ENCODE measurements around the gene HEXD. TPM values are rescaled to one million over a fixed set of nuclear protein-coding genes. Genes with fewer than 3 reads are reported as not detected.
A peak's percentile ranks its signal among the peaks of the same experiment; 100 is the strongest.

HEXD gene
- total and polyA plus RNA-seq, 8 donors = 25.9 to 275 (median 39.5) TPM

- WGBS, 2 donors = 94 to 95% methylated on average over 7 of the region's 7 CpGs
- Histone ChIP-seq H3K9me3 (no peaks in the 10 kb centered on the region), H3K4me3 (no peak overlapping the region), H3K36me3 (peaks cover 0 to 32% (median 3%) of the 10 kb centered on the region in 3 donors), H3K27me3 (no peaks in the 10 kb centered on the region), H3K27ac (no peak overlapping the region), H3K4me1 (no peaks in the 10 kb centered on the region)
- TF ChIP-seq CTCF (IDR thresholded peaks at IDR 0.05) = no peak
- intact Hi-C loops (cut with DNase I) = no loop called here
- no peak for ATAC-seq
- no peak for FAIRE-seq
- DNase-seq = no peak
These were observed 51.9 kb downstream of the HEXD start for GRCh38 chr17:82470065-82470464.

- 82 to 83% methylated on average over 11 of the region's 11 CpGs for WGBS, 2 donors
- intact Hi-C loops (cut with DNase I) = no loop called here
- Histone ChIP-seq H3K4me1 (no peaks in the 10 kb centered on the region), H3K9me3 (no peaks in the 10 kb centered on the region), H3K27me3 (no peaks in the 10 kb centered on the region), H3K36me3 (peaks cover 0 to 33% (median 4%) of the 10 kb centered on the region in 3 donors), H3K27ac (no peak overlapping the region), H3K4me3 (no peak overlapping the region)
- FAIRE-seq (no peak), DNase-seq (no peak), ATAC-seq (no peak)
- no peak for TF ChIP-seq CTCF (IDR thresholded peaks at IDR 0.05)
These were observed 56.3 kb downstream of the HEXD start for GRCh38 chr17:82474223-82475010.

GRCh38 chr17:82475458-82475857 is 57.3 kb downstream of the HEXD start:
- DNase-seq (no peak), FAIRE-seq (no peak)
- no peak for TF ChIP-seq CTCF (IDR thresholded peaks at IDR 0.05)

GRCh38 chr17:82477934-82478333 is 59.8 kb downstream of the HEXD start:
- 92 to 93% methylated on average over 8 of the region's 8 CpGs for WGBS, 2 donors
- H3K4me1 ChIP-seq = no peaks in the 10 kb centered on the region
- intact Hi-C loops (cut with DNase I) = no loop called here
- H3K36me3 ChIP-seq = peaks cover 7 to 52% (median 8%) of the 10 kb centered on the region in 3 donors
- ATAC-seq = no peak
- no peak for DNase-seq
- TF ChIP-seq CTCF (IDR thresholded peaks at IDR 0.05) = no peak
- no peak overlapping the region for H3K27ac ChIP-seq
- FAIRE-seq = no peak
- no peaks in the 10 kb centered on the region for H3K9me3 ChIP-seq
- H3K27me3 ChIP-seq = no peaks in the 10 kb centered on the region
- no peak overlapping the region for H3K4me3 ChIP-seq

More at GRCh38 chr17:82475458-82475857, 57.3 kb downstream of the HEXD start:
- no peaks in the 10 kb centered on the region for H3K4me1 ChIP-seq
- H3K27me3 ChIP-seq = no peaks in the 10 kb centered on the region
- H3K36me3 ChIP-seq = peaks cover 7 to 43% (median 8%) of the 10 kb centered on the region in 3 donors
- H3K4me3 ChIP-seq = no peak overlapping the region
- intact Hi-C loops (cut with DNase I) = no loop called here
- no peak for ATAC-seq
- H3K27ac ChIP-seq = no peak overlapping the region
- 89 to 92% methylated on average over 8 of the region's 8 CpGs for WGBS, 2 donors
- H3K9me3 ChIP-seq = no peaks in the 10 kb centered on the region

GRCh38 chr17:82479602-82480001 is 61.5 kb downstream of the HEXD start:
- ATAC-seq = peak in 1 of 4 donors; percentile 17
- TF ChIP-seq CTCF (IDR thresholded peaks at IDR 0.05) = no peak
- no peaks in the 10 kb centered on the region for H3K27me3 ChIP-seq
- H3K36me3 ChIP-seq = peaks cover 9 to 52% (median 14%) of the 10 kb centered on the region in 3 donors
- H3K27ac ChIP-seq = no peak overlapping the region
- no peaks in the 10 kb centered on the region for H3K4me1 ChIP-seq
- no peaks in the 10 kb centered on the region for H3K9me3 ChIP-seq
- intact Hi-C loops (cut with DNase I) = no loop called here
- no peak for DNase-seq
- 88% methylated on average over 5 of the region's 5 CpGs for WGBS, 2 donors
- FAIRE-seq = no peak
- no peak overlapping the region for H3K4me3 ChIP-seq

All from pancreas (tissue), 10 donors.